ENCODE measurements around the gene ADAM22.

GRCh38 chr7:88105231-88105630, 171.2 kb downstream of the ADAM22 start:
- TF ChIP-seq CTCF (IDR thresholded peaks at IDR 0.05) (no peak), POLR2A (IDR thresholded peaks at IDR 0.05) (no peak)
